BJ (cell line): ENCODE data around the gene KCTD18. TPM values are rescaled to one million over a fixed set of nuclear protein-coding genes. Genes with fewer than 3 reads are reported as not detected.

Experiments used
- CTCF ChIA-PET: fragments of 350-600 bp; formaldehyde crosslinking; extraction: SDS; loops from one replicate; lab custom pipeline; 2021; ENCODE audit warnings: antibody characterized with exemption, inconsistent platforms; lab: Yijun Ruan, JAX
- POLR2A ChIA-PET: fragments of 300-600 bp; sonication (Branson Sonifier 250); formaldehyde crosslinking; extraction: SDS; loops from one replicate; lab custom pipeline; 2021; ENCODE audit warnings: antibody characterized with exemption; lab: Charles Lee
- DNase-seq: peaks from one replicate; pipeline ENCODE4 v3.0.0-alpha.2; 2011; ENCODE audit warnings: low read depth
- H3K27me3 ChIP-seq: 2 replicates; pipeline ENCODE4 v1.6.0; 2011; ENCODE audit warnings: low read length; ENCODE audit not compliant: control insufficient read depth, insufficient read depth
- H3K36me3 ChIP-seq: 2 replicates; pipeline ENCODE4 v1.5.1; 2011; ENCODE audit warnings: low read length; ENCODE audit not compliant: control insufficient read depth, insufficient read depth
- H3K4me3 ChIP-seq: 2 replicates; pipeline ENCODE4 v1.5.1; 2011; ENCODE audit warnings: low read depth, mild to moderate bottlenecking, control low read depth, low read length
- polyA plus RNA-seq: library from polyadenylated mRNA; depleted of rRNA; stranded (reverse); fragments of >200 nt; gene quantifications from 2 replicates; pipeline ENCODE4 v1.2.3, GENCODE V29; 2011
- TF ChIP-seq, protein P1 (sequence below): IDR thresholded peaks from 2 replicates; pipeline ENCODE4 v1.5.1; 2011; ENCODE audit warnings: low read depth, mild to moderate bottlenecking, control low read depth, inconsistent platforms, low read length, moderate library complexity; ENCODE audit not compliant: insufficient read depth

KCTD18 gene
- polyA plus RNA-seq, 1 experiment = 9.3 TPM

DNA sequence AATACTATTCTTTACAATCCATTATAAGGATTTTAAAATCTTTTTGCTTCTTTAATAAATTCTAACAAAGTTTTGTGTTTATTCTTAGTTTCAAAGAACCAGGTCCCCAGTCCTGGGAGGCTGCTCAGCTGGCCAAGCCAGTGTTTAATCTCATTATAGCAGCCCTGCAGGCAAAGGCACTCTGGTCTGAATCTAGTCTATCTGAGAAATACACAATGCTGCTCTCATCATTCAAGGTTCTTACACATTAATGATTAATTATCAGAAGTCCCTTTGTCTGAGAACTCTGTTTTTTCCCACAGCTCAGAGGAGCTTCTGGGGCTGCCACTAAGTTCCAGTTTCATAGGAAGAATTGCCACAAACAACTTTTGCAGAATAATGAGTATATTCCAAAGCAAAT, 27.7 kb downstream of the KCTD18 start:
- Histone ChIP-seq H3K4me3 (no peak overlapping the region), H3K36me3 (peaks cover 4% of the 10 kb centered on the region; the same call in 1 of the 2 replicates), H3K27me3 (no peaks in the 10 kb centered on the region)
- ChIA-PET CTCF (interaction anchor here (0.7 to 6.6 kb wide), 16 partner anchors 10 to 512 kb away, joined by 3 to 62 read pairs (median 3); partner anchors contain the start of genes KCTD18 and SPATS2L), POLR2A (no interaction called here)
- TF ChIP-seq, protein P1, sequence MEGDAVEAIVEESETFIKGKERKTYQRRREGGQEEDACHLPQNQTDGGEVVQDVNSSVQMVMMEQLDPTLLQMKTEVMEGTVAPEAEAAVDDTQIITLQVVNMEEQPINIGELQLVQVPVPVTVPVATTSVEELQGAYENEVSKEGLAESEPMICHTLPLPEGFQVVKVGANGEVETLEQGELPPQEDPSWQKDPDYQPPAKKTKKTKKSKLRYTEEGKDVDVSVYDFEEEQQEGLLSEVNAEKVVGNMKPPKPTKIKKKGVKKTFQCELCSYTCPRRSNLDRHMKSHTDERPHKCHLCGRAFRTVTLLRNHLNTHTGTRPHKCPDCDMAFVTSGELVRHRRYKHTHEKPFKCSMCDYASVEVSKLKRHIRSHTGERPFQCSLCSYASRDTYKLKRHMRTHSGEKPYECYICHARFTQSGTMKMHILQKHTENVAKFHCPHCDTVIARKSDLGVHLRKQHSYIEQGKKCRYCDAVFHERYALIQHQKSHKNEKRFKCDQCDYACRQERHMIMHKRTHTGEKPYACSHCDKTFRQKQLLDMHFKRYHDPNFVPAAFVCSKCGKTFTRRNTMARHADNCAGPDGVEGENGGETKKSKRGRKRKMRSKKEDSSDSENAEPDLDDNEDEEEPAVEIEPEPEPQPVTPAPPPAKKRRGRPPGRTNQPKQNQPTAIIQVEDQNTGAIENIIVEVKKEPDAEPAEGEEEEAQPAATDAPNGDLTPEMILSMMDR = no peak
- DNase-seq = no peak

DNA sequence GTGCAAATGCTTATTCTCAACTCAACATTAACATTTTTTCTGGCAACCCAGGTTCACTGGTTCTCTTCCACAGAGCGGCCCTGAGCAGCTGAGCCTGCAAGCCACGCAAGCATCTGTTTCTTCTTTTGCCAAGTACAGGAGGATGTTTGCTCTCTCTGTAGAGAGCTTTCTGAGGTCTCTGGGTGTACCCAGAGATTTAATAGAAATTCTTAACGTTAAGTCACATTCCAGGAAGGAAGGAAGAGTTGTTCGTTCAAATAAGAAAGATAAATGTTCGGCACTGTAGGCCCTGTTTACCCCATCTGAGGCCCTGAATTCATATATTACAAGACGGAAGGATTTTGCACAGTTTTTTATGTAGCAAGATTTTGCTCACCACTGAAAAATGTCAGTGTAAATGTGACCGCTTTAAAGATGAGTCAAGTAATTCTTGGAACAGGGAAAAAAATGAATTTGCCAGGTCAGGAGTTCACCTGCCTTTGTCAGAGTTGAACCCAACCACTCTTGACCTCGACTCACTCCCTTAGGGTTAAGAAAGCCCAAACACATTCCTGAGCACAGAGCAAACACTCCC, 30.1 kb downstream of the KCTD18 start:
- TF ChIP-seq, protein P1 = no peak
- ChIA-PET CTCF (interaction anchor here (1.0 to 6.6 kb wide), 7 partner anchors 10 to 505 kb away, joined by 3 to 62 read pairs (median 10); partner anchors contain the start of gene SPATS2L), POLR2A (no interaction called here)
- peak; percentile 65 for DNase-seq
- H3K27me3 ChIP-seq = no peaks in the 10 kb centered on the region
- peaks cover 4% of the 10 kb centered on the region; the same call in 1 of the 2 replicates for H3K36me3 ChIP-seq
- no peak overlapping the region for H3K4me3 ChIP-seq

GRCh38 chr2:200477667-200478131, 32.2 kb downstream of the KCTD18 start:
- TF ChIP-seq, protein P1 = no peak
- H3K36me3 ChIP-seq = peaks cover 6% of the 10 kb centered on the region; the same call in 1 of the 2 replicates
- DNase-seq = no peak
- CTCF ChIA-PET = interaction anchor here (2.1 kb wide), 1 partner anchor 492 kb away, joined by 10 read pairs; no protein-coding TSS in a partner anchor
- H3K4me3 ChIP-seq = no peak overlapping the region
- no peaks in the 10 kb centered on the region for H3K27me3 ChIP-seq
- POLR2A ChIA-PET = no interaction called here

DNA sequence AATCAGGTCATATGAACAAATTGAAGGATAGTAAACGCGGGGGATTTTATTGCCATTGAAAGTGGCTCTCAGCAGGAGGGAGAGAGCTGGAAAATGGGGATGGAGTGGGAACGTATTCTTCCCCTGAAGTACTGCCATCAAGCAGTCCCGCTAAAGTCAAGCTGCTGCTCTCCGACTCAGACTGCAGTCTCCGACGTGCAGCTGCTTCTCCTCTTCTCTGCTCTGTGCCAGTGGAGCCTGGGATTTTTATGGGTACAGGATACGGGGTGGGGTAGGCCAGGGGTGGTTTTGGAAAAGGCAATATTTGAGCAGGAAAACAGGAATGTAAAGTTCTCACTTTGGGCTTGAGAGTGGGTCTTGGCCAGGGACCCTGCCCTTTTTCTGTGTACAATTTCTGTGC, 33.0 kb downstream of the KCTD18 start:
- peaks cover 6% of the 10 kb centered on the region; the same call in 1 of the 2 replicates for H3K36me3 ChIP-seq

GRCh38 chr2:200475795-200476194, 34.1 kb downstream of the KCTD18 start:
- TF ChIP-seq, protein P1 = no peak
- ChIA-PET CTCF (interaction anchor here (1.7 to 2.2 kb wide), 3 partner anchors 491 to 502 kb away, joined by 3 to 8 read pairs (median 5); no protein-coding TSS in a partner anchor), POLR2A (no interaction called here)
- Histone ChIP-seq H3K4me3 (no peak overlapping the region), H3K36me3 (peaks cover 8% of the 10 kb centered on the region), H3K27me3 (no peaks in the 10 kb centered on the region)
- DNase-seq = no peak

More for the DNA sequence above, 33.0 kb downstream of the KCTD18 start:
- DNase-seq = no peak
- H3K4me3 ChIP-seq = no peak overlapping the region
- TF ChIP-seq, protein P1 = no peak
- POLR2A ChIA-PET = no interaction called here
- H3K27me3 ChIP-seq = no peaks in the 10 kb centered on the region
- CTCF ChIA-PET = interaction anchor here (0.7 to 2.2 kb wide), 5 partner anchors 35 to 503 kb away, joined by 3 to 8 read pairs (median 3); no protein-coding TSS in a partner anchor
